ENCODE data around the gene RALGPS1. TPM values are rescaled to one million over a fixed set of nuclear protein-coding genes. Genes with fewer than 3 reads are reported as not detected.
A peak's percentile ranks its signal among the peaks of the same experiment; 100 is the strongest.
"Not testable (repeated sequence)": the region's sequence is repeated elsewhere in the genome, so short reads cannot be mapped to it uniquely, and the experiment has no call there.

Gene RALGPS1
- total RNA-seq, 1 donor from 2014 or later = 15.2 TPM

DNA sequence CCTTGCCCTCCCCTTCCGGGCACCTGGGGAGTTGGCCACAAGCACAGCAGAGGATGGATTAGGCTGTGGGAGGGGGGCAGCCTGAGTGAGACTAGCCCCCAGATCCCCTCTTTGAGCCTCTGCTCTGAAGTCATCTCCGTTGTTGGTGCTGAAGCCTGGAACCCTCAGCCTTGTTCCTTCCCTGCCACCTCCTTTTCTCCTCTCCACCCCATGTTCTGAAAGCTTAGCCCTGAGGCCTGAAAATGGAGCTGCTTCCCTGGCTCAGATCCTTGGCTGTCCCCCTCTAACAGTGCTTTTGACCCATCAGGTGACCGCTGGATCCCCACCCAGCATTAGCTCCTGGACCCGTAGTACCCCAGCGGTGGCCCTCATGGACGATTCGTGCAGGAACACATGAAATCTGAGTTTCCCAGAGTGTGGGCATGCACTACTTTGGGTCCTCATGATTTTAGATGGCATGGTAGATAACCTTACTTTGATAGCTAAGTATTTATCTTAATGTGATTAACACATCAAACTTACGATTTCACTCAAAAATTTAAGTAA lies 229.4 kb downstream of the RALGPS1 start:
- DNase-seq (ENCODE audit: extremely low spot score in 2 of 2) = peak in 1 of 2 donors; percentile 85
- Histone ChIP-seq H3K27me3 (no peaks in the 10 kb centered on the region), H3K4me3 (no peak overlapping the region), H3K36me3 (no peaks in the 10 kb centered on the region), H3K27ac (peak overlapping the region; percentile 79), H3K9me3 (no peaks in the 10 kb centered on the region), H3K4me1 (peaks cover 15% of the 10 kb centered on the region)
- intact Hi-C loops (cut with DNase I) = no loop called here
- TF ChIP-seq POLR2A (IDR thresholded peaks at IDR 0.05) (no peak), CTCF (IDR thresholded peaks at IDR 0.05) (no peak), POLR2AphosphoS5 (IDR thresholded peaks at IDR 0.05; ENCODE audit: insufficient read depth in 1 of 2, low read depth in 1 of 2) (no peak)

- H3K4me3 ChIP-seq = no peak overlapping the region
- peaks cover 15% of the 10 kb centered on the region for H3K4me1 ChIP-seq
- H3K9me3 ChIP-seq = no peaks in the 10 kb centered on the region
- peak overlapping the region; percentile 79 for H3K27ac ChIP-seq
- H3K27me3 ChIP-seq = no peaks in the 10 kb centered on the region
- TF ChIP-seq CTCF (IDR thresholded peaks at IDR 0.05) (no peak), POLR2AphosphoS5 (IDR thresholded peaks at IDR 0.05; ENCODE audit: insufficient read depth in 1 of 2, low read depth in 1 of 2) (peak; percentile 41 to 63)
- peak in 1 of 2 donors; percentile 97 for DNase-seq (ENCODE audit: extremely low spot score in 2 of 2)
- H3K36me3 ChIP-seq = no peaks in the 10 kb centered on the region
- intact Hi-C loops (cut with DNase I) = no loop called here
Measured at GRCh38 chr9:127144670-127145445, 230.3 kb downstream of the RALGPS1 start.

DNA sequence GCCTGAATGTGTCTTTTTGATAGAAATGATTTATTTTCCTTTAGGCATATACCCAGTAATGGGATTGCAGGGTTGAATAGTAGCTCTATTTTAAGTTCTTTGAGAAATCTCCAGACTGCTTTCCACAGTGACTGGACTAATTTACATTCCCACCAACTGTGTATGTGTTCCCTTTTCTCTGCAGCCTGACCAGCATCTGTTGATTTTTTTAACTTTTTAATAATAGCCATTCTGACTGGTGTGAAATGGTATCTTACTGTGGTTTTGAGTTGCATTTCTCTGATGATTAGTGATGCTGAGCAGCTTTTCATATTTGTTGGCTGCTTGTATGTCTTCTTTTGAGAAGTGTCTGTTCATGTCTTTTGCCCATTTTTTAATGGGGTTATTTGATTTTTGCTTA lies 232.3 kb downstream of the RALGPS1 start:
- Histone ChIP-seq H3K4me1 (peaks cover 15% of the 10 kb centered on the region), H3K27ac (peak overlapping the region; percentile 27)
- H3K27me3 ChIP-seq; H3K9me3 ChIP-seq; intact Hi-C loops (cut with DNase I); DNase-seq (ENCODE audit: extremely low spot score in 2 of 2); H3K36me3 ChIP-seq; H3K4me3 ChIP-seq: not testable (repeated sequence)

DNA sequence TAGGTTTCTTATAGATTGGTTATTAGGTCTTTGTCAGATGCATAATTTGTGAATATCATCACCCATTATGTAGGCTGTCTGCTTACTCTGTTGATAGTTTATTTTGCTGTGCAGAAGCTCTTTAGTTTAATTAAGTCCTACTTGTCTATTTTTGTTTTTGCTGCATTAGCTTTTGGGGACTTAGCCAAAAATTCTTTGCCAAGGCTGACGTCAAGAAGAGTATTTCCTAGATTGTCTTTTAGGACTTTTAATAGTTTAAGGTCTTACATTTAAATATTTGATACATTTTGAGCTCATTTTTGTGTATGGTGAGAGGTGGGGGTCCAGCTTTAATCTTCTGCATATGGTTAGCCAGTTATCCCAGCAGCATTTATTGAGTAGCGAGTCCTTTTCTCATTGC lies 232.7 kb downstream of the RALGPS1 start:
- no peaks in the 10 kb centered on the region for H3K9me3 ChIP-seq
- peak overlapping the region; percentile 27 for H3K27ac ChIP-seq
- H3K27me3 ChIP-seq = no peaks in the 10 kb centered on the region
- no peaks in the 10 kb centered on the region for H3K36me3 ChIP-seq
- H3K4me1 ChIP-seq = peaks cover 15% of the 10 kb centered on the region
- no peak overlapping the region for H3K4me3 ChIP-seq
- DNase-seq (ENCODE audit: extremely low spot score in 2 of 2) = no peak
- intact Hi-C loops (cut with DNase I) = no loop called here
- TF ChIP-seq POLR2A (IDR thresholded peaks at IDR 0.05) (no peak), CTCF (IDR thresholded peaks at IDR 0.05) (no peak)

DNA sequence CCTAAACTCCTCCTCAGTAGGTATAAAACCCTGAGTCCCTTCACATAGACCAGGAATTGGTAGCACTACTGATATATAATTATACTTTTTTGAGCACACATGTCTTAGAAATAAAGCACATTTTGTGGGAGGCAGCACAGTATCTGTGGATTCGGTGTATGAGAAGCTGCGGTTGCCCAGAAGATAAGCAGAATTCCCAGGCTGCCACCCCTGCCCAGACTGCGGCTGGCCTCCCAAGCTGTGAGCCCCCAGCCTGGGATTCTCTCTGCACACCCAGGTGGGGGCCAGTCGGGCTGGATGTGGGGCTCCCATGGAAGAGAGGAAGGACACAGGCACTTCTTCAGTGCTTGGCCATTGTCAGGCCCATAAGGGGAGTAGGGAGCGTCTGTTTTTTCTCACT lies 233.4 kb downstream of the RALGPS1 start:
- Histone ChIP-seq H3K9me3 (no peaks in the 10 kb centered on the region), H3K4me3 (no peak overlapping the region), H3K4me1 (peaks cover 15% of the 10 kb centered on the region), H3K27me3 (no peaks in the 10 kb centered on the region), H3K36me3 (no peaks in the 10 kb centered on the region), H3K27ac (no peak overlapping the region)
- no peak for DNase-seq (ENCODE audit: extremely low spot score in 2 of 2)
- TF ChIP-seq POLR2A (IDR thresholded peaks at IDR 0.05) (no peak), CTCF (IDR thresholded peaks at IDR 0.05) (no peak), POLR2AphosphoS5 (IDR thresholded peaks at IDR 0.05; ENCODE audit: insufficient read depth in 1 of 2, low read depth in 1 of 2) (no peak)
- intact Hi-C loops (cut with DNase I) = no loop called here

All from vagina (tissue), 2 donors.